ENCODE data around the gene GIGYF1. TPM values are rescaled to one million over a fixed set of nuclear protein-coding genes. Genes with fewer than 3 reads are reported as not detected.
"Not testable (repeated sequence)": the region's sequence is repeated elsewhere in the genome, so short reads cannot be mapped to it uniquely, and the experiment has no call there.

The GIGYF1 gene
- total and polyA plus RNA-seq, 9 donors = 7.0 to 93.0 (median 56.1) TPM

DNA sequence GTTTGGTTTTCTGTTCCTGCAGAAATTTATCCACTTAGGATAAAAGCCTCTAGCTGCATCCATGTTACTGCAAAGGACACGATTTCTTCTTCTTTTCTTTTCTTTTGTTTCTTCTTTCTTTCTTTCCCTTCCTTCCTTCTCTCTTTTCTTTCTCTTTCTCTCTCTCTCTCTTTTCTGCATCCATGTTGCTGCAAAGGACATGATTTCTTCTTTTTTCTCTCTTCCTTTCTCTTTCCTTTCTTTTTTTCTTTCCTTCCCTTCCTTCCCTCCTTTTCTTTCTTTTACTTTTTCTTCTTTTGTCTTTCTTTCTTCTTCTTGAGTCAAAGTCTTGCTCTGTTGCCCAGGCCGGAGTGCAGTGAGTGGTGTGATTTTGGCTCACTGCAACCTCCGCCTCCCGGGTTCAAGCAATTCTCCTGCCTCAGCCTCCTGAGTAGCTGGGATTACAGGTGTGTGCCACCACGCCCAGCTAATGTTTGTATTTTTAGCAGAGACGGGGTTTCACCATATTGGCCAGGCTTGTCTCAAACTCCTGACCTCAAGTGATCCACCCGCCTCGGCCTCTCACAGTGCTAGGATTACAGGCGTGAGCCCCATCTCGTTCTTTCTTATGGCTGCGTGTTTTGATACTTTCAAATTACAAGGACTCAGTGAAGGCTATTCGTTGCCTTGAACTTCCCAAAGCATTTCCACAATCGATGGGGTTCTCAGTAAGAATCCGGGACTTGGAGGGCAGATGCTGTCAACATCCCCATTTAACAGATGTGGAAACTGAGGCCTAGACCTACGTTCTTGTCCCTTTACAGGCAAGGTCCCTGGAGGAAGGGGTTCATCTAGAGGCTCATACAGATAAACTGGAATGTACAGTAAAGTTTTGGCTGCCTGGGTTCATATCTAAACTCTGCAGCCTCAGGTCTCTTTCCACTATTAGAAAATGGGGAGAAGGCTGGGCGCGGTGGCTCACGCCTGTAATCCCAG, 22.4 kb downstream of the GIGYF1 start:
- TF ChIP-seq, protein P1, sequence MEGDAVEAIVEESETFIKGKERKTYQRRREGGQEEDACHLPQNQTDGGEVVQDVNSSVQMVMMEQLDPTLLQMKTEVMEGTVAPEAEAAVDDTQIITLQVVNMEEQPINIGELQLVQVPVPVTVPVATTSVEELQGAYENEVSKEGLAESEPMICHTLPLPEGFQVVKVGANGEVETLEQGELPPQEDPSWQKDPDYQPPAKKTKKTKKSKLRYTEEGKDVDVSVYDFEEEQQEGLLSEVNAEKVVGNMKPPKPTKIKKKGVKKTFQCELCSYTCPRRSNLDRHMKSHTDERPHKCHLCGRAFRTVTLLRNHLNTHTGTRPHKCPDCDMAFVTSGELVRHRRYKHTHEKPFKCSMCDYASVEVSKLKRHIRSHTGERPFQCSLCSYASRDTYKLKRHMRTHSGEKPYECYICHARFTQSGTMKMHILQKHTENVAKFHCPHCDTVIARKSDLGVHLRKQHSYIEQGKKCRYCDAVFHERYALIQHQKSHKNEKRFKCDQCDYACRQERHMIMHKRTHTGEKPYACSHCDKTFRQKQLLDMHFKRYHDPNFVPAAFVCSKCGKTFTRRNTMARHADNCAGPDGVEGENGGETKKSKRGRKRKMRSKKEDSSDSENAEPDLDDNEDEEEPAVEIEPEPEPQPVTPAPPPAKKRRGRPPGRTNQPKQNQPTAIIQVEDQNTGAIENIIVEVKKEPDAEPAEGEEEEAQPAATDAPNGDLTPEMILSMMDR (IDR thresholded peaks at IDR 0.05) = no peak
- TF ChIP-seq POLR2A (IDR thresholded peaks at IDR 0.05) (no peak), EP300 (IDR thresholded peaks at IDR 0.05) (no peak)
- Histone ChIP-seq H3K27me3 (no peaks in the 10 kb centered on the region), H3K4me3 (no peak overlapping the region), H3K4me1 (ENCODE audit: insufficient read depth) (peaks cover 1% of the 10 kb centered on the region), H3K27ac (no peak overlapping the region), H3K9me3 (no peaks in the 10 kb centered on the region), H3K36me3 (no peaks in the 10 kb centered on the region)
- intact Hi-C loops (cut with DNase I) = loop anchor here in 1 of 4 donors (5.0 kb wide), 2 partner anchors 69 to 134 kb away; partner anchors contain the start of genes AGFG2 and PCOLCE
- WGBS, 3 donors = 86 to 89% (median 89%) methylated on average over 18 of the region's 18 CpGs
- no peak for DNase-seq

DNA sequence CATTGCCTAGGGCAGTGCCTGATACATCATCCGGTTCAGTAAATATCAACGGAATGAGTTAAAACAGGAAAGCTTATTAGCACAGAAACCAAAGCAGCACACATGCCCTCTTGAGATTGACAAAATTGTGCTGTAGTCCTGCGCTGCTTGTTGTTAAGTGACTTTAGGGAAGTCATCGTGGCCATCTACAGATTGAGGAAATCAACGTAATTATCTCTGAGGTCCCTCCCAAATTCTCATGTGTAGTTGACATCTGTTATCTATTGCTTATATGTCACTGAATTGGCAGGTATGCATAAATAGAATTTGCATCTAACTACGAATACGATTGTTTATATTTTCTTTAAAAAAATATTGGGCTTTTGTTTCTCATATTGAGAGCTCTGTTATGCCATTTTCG, 24.0 kb downstream of the GIGYF1 start:
- TF ChIP-seq POLR2A (IDR thresholded peaks at IDR 0.05) (no peak), EP300 (IDR thresholded peaks at IDR 0.05) (no peak)
- TF ChIP-seq, protein P1 (IDR thresholded peaks at IDR 0.05) = no peak
- DNase-seq = no peak
- H3K27ac ChIP-seq = no peak overlapping the region
- H3K4me1 ChIP-seq (ENCODE audit: insufficient read depth) = no peaks in the 10 kb centered on the region
- WGBS, 3 donors = 58 to 74% (median 65%) methylated on average over 8 of the region's 8 CpGs
- no peak overlapping the region for H3K4me3 ChIP-seq
- no peaks in the 10 kb centered on the region for H3K9me3 ChIP-seq
- H3K27me3 ChIP-seq = no peaks in the 10 kb centered on the region
- H3K36me3 ChIP-seq = no peaks in the 10 kb centered on the region
- intact Hi-C loops (cut with DNase I) = loop anchor here in 1 of 4 donors (5.0 kb wide), 2 partner anchors 68 to 133 kb away; partner anchors contain the start of genes AGFG2 and PCOLCE

DNA sequence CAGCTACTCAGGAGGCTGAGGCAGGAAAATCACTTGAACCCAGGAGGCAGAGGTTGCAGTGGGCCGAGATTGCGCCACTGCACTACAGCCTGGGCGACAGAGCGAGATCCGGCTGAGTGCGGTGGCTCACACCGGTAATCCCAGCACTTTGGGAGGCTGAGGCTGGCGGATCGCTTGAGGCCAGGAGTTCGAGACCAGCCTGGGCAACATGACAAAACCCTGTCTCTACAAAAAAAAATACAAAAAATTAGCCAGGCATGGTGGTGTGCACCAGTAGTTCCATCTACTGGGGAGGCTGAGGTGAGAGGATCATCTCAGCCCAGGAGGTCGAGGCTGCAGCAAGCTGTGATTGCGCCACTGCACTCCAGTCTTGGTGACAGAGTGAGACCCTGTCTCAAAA, 24.9 kb downstream of the GIGYF1 start:
- WGBS, 3 donors = 94 to 95% (median 94%) methylated on average over 12 of the region's 12 CpGs
- H3K36me3 ChIP-seq; H3K27me3 ChIP-seq; H3K4me1 ChIP-seq (ENCODE audit: insufficient read depth); DNase-seq; intact Hi-C loops (cut with DNase I); H3K27ac ChIP-seq; H3K4me3 ChIP-seq; H3K9me3 ChIP-seq: not testable (repeated sequence)

DNA sequence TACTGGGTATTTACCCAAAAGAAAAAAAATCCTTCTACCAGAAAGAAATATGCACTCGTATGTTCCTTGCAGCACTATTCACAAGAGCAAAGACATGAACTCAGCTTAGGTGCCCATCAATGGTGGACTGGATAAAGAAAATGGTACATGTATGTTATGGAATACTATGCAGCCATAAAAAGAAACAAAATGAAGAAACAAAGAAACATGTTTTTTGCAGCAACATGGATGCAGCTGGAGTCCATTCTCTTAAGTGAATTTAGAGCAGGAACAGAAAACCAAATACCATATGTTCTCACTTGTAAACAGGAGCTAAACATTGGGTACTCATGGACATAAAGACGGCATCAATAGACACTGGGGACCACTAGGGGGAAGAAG, 26.0 kb downstream of the GIGYF1 start:
- intact Hi-C loops (cut with DNase I) = no loop called here

More for the DNA sequence above, 26.0 kb downstream of the GIGYF1 start:
- Histone ChIP-seq H3K27ac (no peak overlapping the region), H3K4me1 (ENCODE audit: insufficient read depth) (no peaks in the 10 kb centered on the region), H3K36me3 (no peaks in the 10 kb centered on the region), H3K9me3 (no peaks in the 10 kb centered on the region), H3K4me3 (no peak overlapping the region), H3K27me3 (no peaks in the 10 kb centered on the region)
- WGBS, 3 donors = 66 to 80% (median 74%) methylated on average over 2 of the region's 2 CpGs
- TF ChIP-seq, protein P1 (IDR thresholded peaks at IDR 0.05) = no peak
- no peak for TF ChIP-seq POLR2A (IDR thresholded peaks at IDR 0.05)
- TF ChIP-seq EP300 (IDR thresholded peaks at IDR 0.05) = no peak
- no peak for DNase-seq
